WTC11 (cell line): ENCODE results near the gene ZNF776.

Experiments
- ATF2 ChIP-seq: sonication (generic); formaldehyde crosslinking; IDR thresholded peaks from 2 replicates; pipeline ENCODE4 v1.8.1; 2022; ENCODE audit warnings: low read depth, missing genetic modification reagents, borderline replicate concordance
- CTCF ChIP-seq: fragments of 200-600 bp; IDR thresholded peaks from 2 replicates; pipeline ENCODE4 v1.8.0; 2022; ENCODE audit warnings: antibody characterized with exemption
- ESRRA ChIP-seq: sonication (generic); formaldehyde crosslinking; IDR thresholded peaks from 2 replicates; pipeline ENCODE4 v1.8.1; 2022; ENCODE audit warnings: mild to moderate bottlenecking, missing genetic modification reagents, borderline replicate concordance
- MAX ChIP-seq: sonication (generic); formaldehyde crosslinking; IDR thresholded peaks from 2 replicates; pipeline ENCODE4 v1.8.0; 2022; ENCODE audit warnings: mild to moderate bottlenecking, missing genetic modification reagents
- MXD4 ChIP-seq: fragments of 250-450 bp; sonication (Bioruptor Pico); IDR thresholded peaks from 2 replicates; pipeline ENCODE4 v1.8.0; 2021; ENCODE audit warnings: mild to moderate bottlenecking, moderate library complexity, borderline replicate concordance
- MYBL2 ChIP-seq: sonication (generic); formaldehyde crosslinking; IDR thresholded peaks from 2 replicates; pipeline ENCODE4 v1.8.1; 2023; ENCODE audit warnings: mild to moderate bottlenecking, moderate library complexity, missing genetic modification reagents
- NR3C1 ChIP-seq: sonication (generic); formaldehyde crosslinking; conservative IDR thresholded peaks from 2 replicates; pipeline ENCODE4 v1.8.1; 2023; ENCODE audit warnings: low read depth, mild to moderate bottlenecking, missing genetic modification reagents
- PRRX2 ChIP-seq: fragments of 250-450 bp; sonication (Bioruptor Pico); IDR thresholded peaks from 2 replicates; pipeline ENCODE4 v1.8.0; 2021; ENCODE audit warnings: mild to moderate bottlenecking
- USF1 ChIP-seq: sonication (generic); formaldehyde crosslinking; IDR thresholded peaks from 2 replicates; pipeline ENCODE4 v1.8.0; 2022; ENCODE audit warnings: mild to moderate bottlenecking, missing genetic modification reagents
- USF2 ChIP-seq: sonication (generic); formaldehyde crosslinking; IDR thresholded peaks from 2 replicates; pipeline ENCODE4 v1.8.1; 2023; ENCODE audit warnings: mild to moderate bottlenecking, missing genetic modification reagents, moderate library complexity

GRCh38 chr19:57807541-57807940 lies 60.9 kb downstream of the ZNF776 start:
- TF ChIP-seq CTCF (no peak), NR3C1 (CRISPR knock-in tag) (no peak), MYBL2 (CRISPR knock-in tag) (no peak), USF1 (CRISPR knock-in tag) (no peak), ESRRA (CRISPR knock-in tag) (no peak), MAX (CRISPR knock-in tag) (no peak), USF2 (CRISPR knock-in tag) (no peak), ATF2 (CRISPR knock-in tag) (no peak), MXD4 (CRISPR knock-in tag) (no peak), PRRX2 (CRISPR knock-in tag) (no peak)
